Transverse colon (tissue), 4 donors: Measurements from ENCODE around the gene UBR7.

ENCODE experiments used
- EP300 ChIP-seq: sonication (generic); formaldehyde crosslinking; IDR thresholded peaks from one replicate; pipeline ENCODE4 v1.6.1; 2017; ENCODE audit warnings: antibody characterized with exemption, low read depth
- POLR2AphosphoS5 ChIP-seq, 3 donors: sonication (generic); formaldehyde crosslinking; IDR thresholded peaks; one replicate each; pipeline ENCODE4 v1.6.1; 2016; ENCODE audit warnings: antibody characterized with exemption in 3 of 3
- TF ChIP-seq, protein P1 (sequence below), 5 experiments: fragments of 200-600 bp in 3 of 5; fragments of 450-650 bp in 2 of 5; sonication (generic) in 3 of 5; IDR thresholded peaks; 1 replicate in 2 of 5; 2 replicates in 3 of 5; pipeline ENCODE4 v1.5.1; 2016 to 2017; ENCODE audit warnings: antibody characterized with exemption in 5 of 5, inconsistent platforms in 3 of 5, mild to moderate bottlenecking in 2 of 5, moderate library complexity in 1 of 5

DNA sequence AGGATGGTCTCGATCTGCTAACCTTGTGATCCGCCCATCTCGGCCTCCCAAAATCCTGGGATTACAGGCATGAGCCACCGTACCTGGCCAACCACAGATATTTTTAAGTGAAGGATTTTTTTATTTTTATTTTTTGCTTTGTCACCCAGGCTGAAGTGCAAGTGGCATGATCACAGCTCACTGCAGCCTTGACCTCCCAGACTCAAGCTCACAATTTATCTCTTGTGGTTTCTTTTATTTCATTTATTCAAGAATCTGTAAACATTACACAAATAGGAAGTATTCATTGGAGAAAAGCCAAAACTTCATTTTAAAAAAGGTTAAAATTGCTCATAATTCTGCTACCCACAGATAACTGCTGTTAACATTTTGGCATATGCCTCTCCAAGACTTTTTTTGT lies 35.7 kb upstream of the UBR7 start:
- no peak for TF ChIP-seq POLR2AphosphoS5 (IDR thresholded peaks at IDR 0.05)
- TF ChIP-seq EP300: no peak
- TF ChIP-seq, protein P1, sequence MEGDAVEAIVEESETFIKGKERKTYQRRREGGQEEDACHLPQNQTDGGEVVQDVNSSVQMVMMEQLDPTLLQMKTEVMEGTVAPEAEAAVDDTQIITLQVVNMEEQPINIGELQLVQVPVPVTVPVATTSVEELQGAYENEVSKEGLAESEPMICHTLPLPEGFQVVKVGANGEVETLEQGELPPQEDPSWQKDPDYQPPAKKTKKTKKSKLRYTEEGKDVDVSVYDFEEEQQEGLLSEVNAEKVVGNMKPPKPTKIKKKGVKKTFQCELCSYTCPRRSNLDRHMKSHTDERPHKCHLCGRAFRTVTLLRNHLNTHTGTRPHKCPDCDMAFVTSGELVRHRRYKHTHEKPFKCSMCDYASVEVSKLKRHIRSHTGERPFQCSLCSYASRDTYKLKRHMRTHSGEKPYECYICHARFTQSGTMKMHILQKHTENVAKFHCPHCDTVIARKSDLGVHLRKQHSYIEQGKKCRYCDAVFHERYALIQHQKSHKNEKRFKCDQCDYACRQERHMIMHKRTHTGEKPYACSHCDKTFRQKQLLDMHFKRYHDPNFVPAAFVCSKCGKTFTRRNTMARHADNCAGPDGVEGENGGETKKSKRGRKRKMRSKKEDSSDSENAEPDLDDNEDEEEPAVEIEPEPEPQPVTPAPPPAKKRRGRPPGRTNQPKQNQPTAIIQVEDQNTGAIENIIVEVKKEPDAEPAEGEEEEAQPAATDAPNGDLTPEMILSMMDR (IDR thresholded peaks at IDR 0.05): no peak
